ENCODE results near the gene ECM1.

GRCh38 chr1:150511551-150511950 lies 3.6 kb downstream of the ECM1 start:
- TF ChIP-seq CTCF (IDR thresholded peaks at IDR 0.05; ENCODE audit: insufficient read depth, low read length, poor library complexity, severe bottlenecking) = no peak
- TF ChIP-seq EZH2phosphoT487 (conservative IDR thresholded peaks at IDR 0.05; ENCODE audit: low read length) = no peak

Data from SU-DHL-6 (cell line).